GM10248 (cell line): Measurements from ENCODE around the gene PHF2.

Source experiments
- CTCF ChIA-PET: fragments of 300-600 bp; sonication (Branson Sonifier 250); formaldehyde crosslinking; extraction: SDS; loops from one replicate; lab custom pipeline; 2021; ENCODE audit warnings: antibody characterized with exemption; lab: Yijun Ruan, JAX
- POLR2A ChIA-PET: fragments of 350-650 bp; sonication (Branson Sonifier 250); formaldehyde crosslinking; extraction: SDS; loops from one replicate; lab custom pipeline; 2020; ENCODE audit warnings: antibody characterized with exemption; lab: Yijun Ruan, JAX
- DNase-seq: peaks from one replicate; pipeline ENCODE4 v3.0.0; 2012; ENCODE audit errors: extremely low spot score
- CTCF ChIP-seq: IDR thresholded peaks from 2 replicates; pipeline ENCODE4 v1.5.1; 2012; ENCODE audit warnings: mild to moderate bottlenecking, low read depth; ENCODE audit errors: extremely low read depth, missing control alignments, control extremely low read depth

Gene PHF2

GRCh38 chr9:93673021-93673838 is 96.8 kb downstream of the PHF2 start:
- DNase-seq, result no peak
- POLR2A ChIA-PET, result no interaction called here
- CTCF ChIA-PET, result no interaction called here
- TF ChIP-seq CTCF, result no peak

DNA sequence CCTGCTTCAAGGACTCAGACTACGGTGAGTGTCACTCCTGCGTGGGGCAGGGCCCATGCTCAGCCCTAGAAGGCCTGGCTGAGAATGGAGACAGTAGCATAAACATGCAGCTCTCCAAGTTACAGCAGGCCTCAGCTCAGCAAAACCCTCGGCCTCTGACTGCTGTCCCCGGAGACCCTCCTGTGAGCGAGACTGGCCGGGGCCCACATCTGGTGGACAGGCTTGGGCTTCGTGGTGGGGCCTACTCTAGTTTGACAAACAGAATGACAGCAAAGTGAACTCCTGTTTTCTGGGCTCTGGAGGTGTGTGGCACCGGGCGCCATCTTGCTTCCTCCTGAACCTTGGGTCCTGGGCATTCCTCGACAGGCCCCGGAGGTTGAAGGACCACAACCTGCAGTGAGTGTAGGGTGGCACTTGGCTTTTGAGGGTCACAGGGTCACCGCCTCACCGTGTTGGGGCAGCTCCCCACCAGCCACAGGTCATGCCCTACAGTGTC is 97.5 kb downstream of the PHF2 start:
- DNase-seq, result no peak
- no peak for TF ChIP-seq CTCF
- ChIA-PET CTCF (no interaction called here), POLR2A (no interaction called here)

DNA sequence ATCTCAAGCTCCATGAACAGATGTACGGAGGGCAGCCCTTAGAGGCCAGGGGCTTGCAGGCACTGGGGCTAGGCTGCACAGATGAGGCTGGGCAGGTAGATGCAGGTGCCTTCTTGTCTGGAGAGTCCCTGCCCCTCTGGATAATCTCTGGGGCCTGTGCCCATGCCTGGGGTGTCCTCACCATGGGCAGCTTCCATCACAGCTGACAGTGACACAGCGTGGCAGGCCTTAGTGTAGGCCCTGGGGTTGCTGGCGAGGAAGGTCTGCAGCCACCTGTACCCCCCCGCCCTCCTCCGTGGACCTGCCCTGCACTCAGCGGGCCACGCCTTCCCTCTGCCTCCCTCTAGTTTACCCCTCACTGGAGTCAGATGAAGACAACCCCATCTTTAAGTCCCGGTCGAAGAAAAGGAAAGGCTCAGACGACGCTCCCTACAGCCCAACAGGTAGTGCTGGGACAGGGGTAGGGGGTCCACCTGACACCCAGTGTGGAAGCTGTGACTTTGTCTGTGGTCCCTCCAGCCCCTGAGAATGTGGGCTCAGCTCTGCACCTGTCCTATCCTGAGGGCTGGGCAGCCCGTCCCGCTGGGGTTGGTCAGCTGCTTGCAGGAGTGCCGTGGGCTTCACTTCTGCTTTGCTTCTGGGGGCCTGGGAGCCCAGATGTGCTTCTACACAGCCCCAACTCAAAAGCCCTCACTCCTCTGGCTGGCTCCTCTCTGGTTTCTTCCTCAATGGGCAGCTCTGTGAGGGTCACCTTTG is 98.4 kb downstream of the PHF2 start:
- no peak for DNase-seq
- TF ChIP-seq CTCF, result no peak
- ChIA-PET POLR2A (no interaction called here), CTCF (interaction anchor here (1.4 kb wide), 1 partner anchor 109 kb away, joined by 5 read pairs; no protein-coding TSS in a partner anchor)

DNA sequence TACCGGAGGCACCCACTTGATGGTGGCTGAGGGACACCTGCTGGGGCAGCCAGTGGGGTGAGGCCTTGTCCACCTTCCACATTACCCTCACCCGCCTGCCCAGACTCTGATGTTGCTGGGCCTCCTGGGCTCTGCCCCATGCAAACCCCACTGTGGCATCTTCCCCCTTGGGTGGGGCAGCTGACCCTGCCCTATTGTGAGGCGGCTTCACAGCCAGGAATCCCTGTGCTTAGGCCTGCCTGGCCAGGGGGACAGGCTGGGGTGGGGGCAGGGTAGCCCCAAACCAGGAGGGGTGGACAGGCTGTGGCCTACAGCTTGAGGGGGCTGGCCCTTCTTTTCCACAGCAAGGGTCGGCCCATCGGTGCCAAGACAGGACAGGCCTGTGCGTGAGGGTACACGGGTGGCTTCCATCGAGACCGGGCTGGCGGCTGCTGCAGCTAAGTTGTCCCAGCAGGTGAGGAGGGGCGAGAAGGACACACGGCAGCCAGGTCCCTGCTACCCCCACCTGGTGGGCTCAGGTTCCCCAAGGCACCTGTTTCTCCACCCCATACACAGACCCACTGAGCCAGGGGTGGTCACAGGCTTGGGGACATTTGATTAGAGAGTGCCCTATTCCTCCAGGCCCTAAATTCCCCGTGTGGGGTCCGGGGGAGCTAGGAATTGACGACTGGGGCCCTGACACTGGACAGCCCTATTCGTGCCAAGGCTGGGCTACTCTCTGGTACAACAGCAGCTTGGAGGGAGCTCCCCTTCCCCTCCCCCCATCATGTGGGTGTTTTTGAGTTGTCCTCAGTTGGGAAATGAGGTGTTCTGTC is 99.2 kb downstream of the PHF2 start:
- ChIA-PET CTCF (interaction anchor here (1.4 kb wide), 1 partner anchor 110 kb away, joined by 5 read pairs; no protein-coding TSS in a partner anchor), POLR2A (no interaction called here)
- no peak for TF ChIP-seq CTCF
- no peak for DNase-seq

GRCh38 chr9:93676310-93677047 is 100.1 kb downstream of the PHF2 start:
- ChIA-PET POLR2A (no interaction called here), CTCF (interaction anchor here (1.4 kb wide), 1 partner anchor 110 kb away, joined by 5 read pairs; no protein-coding TSS in a partner anchor)
- no peak for DNase-seq
- no peak for TF ChIP-seq CTCF
